OCI-LY3 (cell line): ENCODE results near the gene SRRM1.
"Not testable (repeated sequence)": the region's sequence is repeated elsewhere in the genome, so short reads cannot be mapped to it uniquely, and the experiment has no call there.

Experiments
- EZH2phosphoT487 ChIP-seq: fragments of 200-600 bp; shearing (Covaris generic); IDR thresholded peaks from 2 replicates; pipeline ENCODE4 v1.6.1; 2018; ENCODE audit warnings: antibody characterized with exemption, mixed run types, low read depth
- TF ChIP-seq, protein P1 (sequence below): fragments of 200-600, 300-600 bp; sonication (generic); IDR thresholded peaks from 2 replicates; pipeline ENCODE4 v1.5.1; 2014; ENCODE audit warnings: antibody characterized with exemption, low read length, low read depth

DNA sequence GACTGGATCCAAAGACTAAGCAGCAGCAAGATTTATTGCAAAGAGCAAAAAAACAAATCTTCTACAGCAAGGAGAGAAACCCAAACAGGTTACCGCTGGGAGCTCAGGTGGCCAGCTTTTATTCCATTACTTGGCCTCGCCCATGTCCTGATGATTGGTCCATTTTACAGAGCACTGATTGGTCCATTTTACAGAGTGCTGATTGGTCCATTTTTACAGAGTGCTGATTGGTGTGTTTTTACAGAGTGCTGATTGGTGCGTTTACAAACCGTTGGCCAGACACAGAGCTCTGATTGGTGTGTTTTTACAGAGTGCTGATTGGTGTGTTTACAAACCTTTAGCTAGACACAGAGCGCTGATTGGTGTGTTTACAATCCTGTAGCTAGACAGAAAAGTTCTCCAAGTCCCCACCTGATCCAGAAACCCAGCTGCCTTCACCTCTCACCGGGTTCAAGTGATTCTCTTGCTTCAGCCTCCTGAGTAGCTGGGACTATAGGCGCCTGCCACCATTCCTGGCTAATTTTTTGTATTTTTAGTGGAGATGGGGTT lies 54.4 kb downstream of the SRRM1 start:
- TF ChIP-seq, protein P1, sequence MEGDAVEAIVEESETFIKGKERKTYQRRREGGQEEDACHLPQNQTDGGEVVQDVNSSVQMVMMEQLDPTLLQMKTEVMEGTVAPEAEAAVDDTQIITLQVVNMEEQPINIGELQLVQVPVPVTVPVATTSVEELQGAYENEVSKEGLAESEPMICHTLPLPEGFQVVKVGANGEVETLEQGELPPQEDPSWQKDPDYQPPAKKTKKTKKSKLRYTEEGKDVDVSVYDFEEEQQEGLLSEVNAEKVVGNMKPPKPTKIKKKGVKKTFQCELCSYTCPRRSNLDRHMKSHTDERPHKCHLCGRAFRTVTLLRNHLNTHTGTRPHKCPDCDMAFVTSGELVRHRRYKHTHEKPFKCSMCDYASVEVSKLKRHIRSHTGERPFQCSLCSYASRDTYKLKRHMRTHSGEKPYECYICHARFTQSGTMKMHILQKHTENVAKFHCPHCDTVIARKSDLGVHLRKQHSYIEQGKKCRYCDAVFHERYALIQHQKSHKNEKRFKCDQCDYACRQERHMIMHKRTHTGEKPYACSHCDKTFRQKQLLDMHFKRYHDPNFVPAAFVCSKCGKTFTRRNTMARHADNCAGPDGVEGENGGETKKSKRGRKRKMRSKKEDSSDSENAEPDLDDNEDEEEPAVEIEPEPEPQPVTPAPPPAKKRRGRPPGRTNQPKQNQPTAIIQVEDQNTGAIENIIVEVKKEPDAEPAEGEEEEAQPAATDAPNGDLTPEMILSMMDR: not testable (repeated sequence)
- not testable (repeated sequence) for TF ChIP-seq EZH2phosphoT487
